HG03159 (cell line): Measurements from ENCODE around the gene PLA2G2D.

ENCODE experiments used
- ATAC-seq: cut with Tn5 transposase; IDR thresholded peaks from one replicate; pipeline ENCODE4 v1.9.1; 2021; ENCODE audit warnings: mild to moderate bottlenecking, moderate library complexity; ENCODE audit not compliant: unreplicated experiment

Gene PLA2G2D

GRCh38 chr1:20089328-20090077 is 29.8 kb downstream of the PLA2G2D start:
- no peak for ATAC-seq

GRCh38 chr1:20087668-20088067 is 31.7 kb downstream of the PLA2G2D start:
- no peak for ATAC-seq

GRCh38 chr1:20086800-20087199 is 32.5 kb downstream of the PLA2G2D start:
- ATAC-seq, result no peak

- ATAC-seq, result no peak
These were observed 36.0 kb downstream of the PLA2G2D start for GRCh38 chr1:20083178-20083944.

- no peak for ATAC-seq
These were observed 36.6 kb downstream of the PLA2G2D start for GRCh38 chr1:20082772-20083171.

- no peak for ATAC-seq
These were observed 38.0 kb downstream of the PLA2G2D start for GRCh38 chr1:20081353-20081810.

GRCh38 chr1:20080441-20081352 is 38.6 kb downstream of the PLA2G2D start:
- ATAC-seq, result no peak

- no peak for ATAC-seq
These were observed 39.6 kb downstream of the PLA2G2D start for GRCh38 chr1:20079661-20080305.

GRCh38 chr1:20078711-20079110 is 40.6 kb downstream of the PLA2G2D start:
- no peak for ATAC-seq

- no peak for ATAC-seq
These were observed 41.1 kb downstream of the PLA2G2D start for GRCh38 chr1:20078171-20078651.

GRCh38 chr1:20076710-20077461 is 42.5 kb downstream of the PLA2G2D start:
- ATAC-seq, result no peak

GRCh38 chr1:20076223-20076622 is 43.1 kb downstream of the PLA2G2D start:
- no peak for ATAC-seq

GRCh38 chr1:20075345-20075744 is 44.0 kb downstream of the PLA2G2D start:
- ATAC-seq, result no peak

- ATAC-seq, result no peak
These were observed 44.6 kb downstream of the PLA2G2D start for GRCh38 chr1:20074725-20075171.

GRCh38 chr1:20074055-20074724 is 45.1 kb downstream of the PLA2G2D start:
- ATAC-seq, result no peak

- ATAC-seq, result no peak
These were observed 46.1 kb downstream of the PLA2G2D start for GRCh38 chr1:20073256-20073655.

GRCh38 chr1:20072771-20073170 is 46.6 kb downstream of the PLA2G2D start:
- ATAC-seq, result no peak

GRCh38 chr1:20071416-20071815 is 47.9 kb downstream of the PLA2G2D start:
- no peak for ATAC-seq

- no peak for ATAC-seq
These were observed 49.0 kb downstream of the PLA2G2D start for GRCh38 chr1:20070357-20070756.
